GM19324 (cell line): ENCODE data around the gene GDPD1.
"Not testable (repeated sequence)": the region's sequence is repeated elsewhere in the genome, so short reads cannot be mapped to it uniquely, and the experiment has no call there.

Experiments
- ATAC-seq: cut with Tn5 transposase; IDR thresholded peaks from one replicate; pipeline ENCODE4 v1.9.1; 2021; ENCODE audit warnings: mild to moderate bottlenecking, moderate library complexity; ENCODE audit not compliant: unreplicated experiment, low FRiP score

The GDPD1 gene

GRCh38 chr17:59220328-59221158, at the start of gene GDPD1:
GDPD1 (plus strand) TSS chr17:59220511; CDS start chr17:59220610, 99 bp downstream.
- ATAC-seq, result peak; percentile 99

- no peak for ATAC-seq
Observed at GRCh38 chr17:59172436-59173004, 47.8 kb upstream of the GDPD1 start.

- ATAC-seq, result no peak
Observed at GRCh38 chr17:59174671-59175070, 45.6 kb upstream of the GDPD1 start.

GRCh38 chr17:59175076-59175475, 45.2 kb upstream of the GDPD1 start:
- ATAC-seq, result no peak

- no peak for ATAC-seq
Observed at GRCh38 chr17:59178266-59178985, 41.9 kb upstream of the GDPD1 start.

DNA sequence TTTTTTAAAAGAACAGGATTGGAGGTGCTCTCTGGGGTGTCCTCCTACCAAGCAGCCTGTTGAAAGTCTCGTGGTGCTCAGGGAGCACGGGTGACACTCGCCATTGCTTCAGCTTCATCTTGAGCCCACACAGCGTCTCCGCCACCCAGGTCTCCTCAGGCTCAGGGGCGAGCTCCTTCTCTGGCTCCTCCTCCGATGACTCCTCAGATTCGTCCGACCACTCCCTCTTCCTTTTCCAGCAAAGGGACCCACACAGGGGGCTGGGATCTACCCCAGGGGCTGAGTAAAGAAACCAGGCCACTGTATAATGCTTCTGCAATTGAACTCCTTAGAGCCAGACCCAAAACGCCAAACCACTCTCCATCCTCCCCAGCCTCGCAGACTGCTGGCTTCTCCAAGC, 40.7 kb upstream of the GDPD1 start:
- not testable (repeated sequence) for ATAC-seq

DNA sequence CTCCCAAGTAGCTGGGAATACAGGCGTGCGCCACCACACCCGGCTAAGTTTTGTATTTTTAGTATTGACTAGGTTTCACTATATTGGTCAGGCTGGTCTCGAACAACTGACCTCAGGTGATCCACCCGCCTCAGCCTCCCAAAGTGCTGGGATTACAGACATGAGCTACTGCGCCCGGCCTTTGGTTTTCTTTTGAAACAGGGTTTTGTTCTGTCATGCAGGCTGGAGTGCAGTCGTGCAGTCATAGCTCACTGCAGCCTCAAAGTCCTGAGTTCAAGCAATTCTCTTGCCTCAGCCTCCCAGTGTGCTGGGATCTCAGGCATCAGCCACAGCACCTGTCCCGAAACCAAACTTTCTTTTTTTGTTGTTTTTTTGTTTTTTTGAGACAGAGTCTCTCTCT, 39.7 kb upstream of the GDPD1 start:
- ATAC-seq, result no peak

DNA sequence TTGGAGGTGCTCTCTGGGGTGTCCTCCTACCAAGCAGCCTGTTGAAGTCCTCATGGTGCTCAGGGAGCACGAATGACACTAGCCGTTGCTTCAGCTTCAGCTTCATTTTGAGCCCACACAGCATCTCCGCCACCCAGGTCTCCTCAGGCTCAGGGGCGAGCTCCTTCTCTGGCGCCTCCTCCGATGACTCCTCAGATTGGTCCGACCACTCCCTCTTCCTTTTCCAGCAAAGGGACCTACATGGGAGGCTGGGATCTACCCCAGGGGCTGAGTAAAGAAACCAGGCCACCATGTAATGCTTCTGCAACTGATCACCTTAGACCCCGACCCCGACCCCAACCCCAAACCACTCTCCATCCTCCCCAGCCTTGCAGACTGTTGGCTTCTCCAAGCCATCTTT, 38.8 kb upstream of the GDPD1 start:
- ATAC-seq, result no peak

DNA sequence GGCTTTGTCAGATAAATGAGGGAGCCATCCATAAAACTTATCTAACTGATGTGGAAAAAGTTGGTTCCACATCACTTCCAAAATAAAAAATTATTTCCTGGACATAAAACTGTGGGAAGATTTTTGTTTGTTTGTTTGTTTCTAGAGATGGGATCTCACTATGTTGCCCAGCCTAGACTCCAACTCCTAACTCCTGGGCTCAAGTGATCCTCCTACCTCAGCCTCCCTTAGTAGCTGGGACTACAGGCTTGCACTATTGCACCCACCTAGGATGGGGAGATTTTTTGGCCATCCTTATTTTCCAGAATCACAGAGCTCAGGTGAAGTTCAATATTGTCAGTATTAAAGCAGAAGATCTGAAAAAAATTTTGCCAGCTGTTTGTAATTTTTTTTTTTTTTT, 34.3 kb upstream of the GDPD1 start:
- ATAC-seq, result no peak

DNA sequence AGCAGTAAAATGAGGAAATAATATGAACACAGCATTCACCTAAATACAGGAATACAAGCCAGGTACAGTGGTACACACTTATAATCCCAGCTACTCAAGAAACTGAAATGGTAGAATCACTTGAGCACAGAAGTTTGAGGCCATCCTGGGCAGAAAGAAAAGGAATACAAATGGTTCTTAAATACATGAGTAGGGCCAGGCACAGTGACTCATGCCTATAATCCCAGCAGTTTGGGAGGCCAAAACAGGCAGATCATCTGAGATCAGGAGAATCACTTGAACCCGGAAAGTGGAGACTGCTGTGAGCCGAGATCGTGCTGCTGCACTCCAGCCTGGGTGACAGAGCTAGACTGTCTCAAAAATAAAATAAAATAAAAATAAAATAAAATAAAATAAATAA, 33.5 kb upstream of the GDPD1 start:
- no peak for ATAC-seq

GRCh38 chr17:59190806-59191205, 29.5 kb upstream of the GDPD1 start:
- ATAC-seq, result no peak

- ATAC-seq, result no peak
Observed at GRCh38 chr17:59193336-59193862, 26.9 kb upstream of the GDPD1 start.

DNA sequence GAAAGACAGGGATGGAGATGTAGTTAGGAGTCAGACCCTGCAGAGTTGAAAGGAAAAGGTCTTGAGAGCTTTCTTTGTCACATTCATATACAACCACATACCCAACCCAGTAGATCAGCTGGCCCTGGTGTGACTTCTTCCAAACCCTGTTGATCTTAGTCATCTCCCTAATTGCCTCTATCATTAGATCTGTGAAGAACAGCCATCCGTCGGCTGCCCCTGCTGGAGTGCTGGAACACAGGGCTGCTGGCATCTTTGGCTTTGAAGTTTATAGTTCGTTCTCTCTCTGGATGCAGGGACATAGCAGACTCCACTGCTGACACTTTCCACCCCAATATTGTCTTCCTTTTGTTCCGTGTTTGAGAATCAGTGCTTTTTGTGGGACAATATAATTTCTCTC, 20.9 kb upstream of the GDPD1 start:
- ATAC-seq, result no peak

- ATAC-seq, result no peak
Observed at GRCh38 chr17:59202320-59202719, 18.0 kb upstream of the GDPD1 start.

DNA sequence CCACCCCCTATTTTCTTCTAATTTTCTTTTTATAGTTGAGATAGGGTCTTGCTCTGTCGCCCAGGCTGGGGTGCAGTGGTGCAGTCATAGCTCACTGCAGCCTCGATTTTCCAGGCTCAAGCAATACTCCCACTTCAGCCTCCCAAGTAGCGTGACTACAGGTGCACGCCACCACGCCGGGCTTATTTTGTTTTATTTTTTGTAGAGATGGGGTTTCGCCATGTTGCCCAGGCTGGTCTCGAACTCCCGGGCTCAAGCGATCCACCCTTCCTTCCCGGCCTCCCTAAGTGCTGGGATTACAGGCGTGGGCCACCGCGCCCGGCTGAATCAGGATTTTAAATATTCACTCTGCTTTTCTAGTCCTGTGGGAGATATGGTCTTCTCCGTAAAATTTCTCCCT, 941 bp upstream of the GDPD1 start:
- no peak for ATAC-seq

DNA sequence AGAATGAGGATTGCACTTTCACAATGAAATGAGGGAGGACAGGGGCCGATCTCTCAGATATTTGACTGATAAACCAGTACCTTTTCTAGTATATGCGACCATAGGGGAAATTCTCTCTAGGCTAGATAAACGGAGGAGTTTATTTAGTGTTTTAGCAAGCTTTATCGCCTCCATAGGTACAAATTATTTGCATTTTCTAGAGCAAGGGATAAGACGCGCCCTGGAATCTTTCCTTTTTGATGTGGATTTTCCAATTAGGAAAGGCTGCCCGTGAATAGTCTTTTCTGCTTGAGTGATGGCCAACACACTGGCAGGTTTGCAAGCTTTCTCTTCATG, 351 bp upstream of the GDPD1 start:
- no peak for ATAC-seq

GRCh38 chr17:59221159-59221847, 992 bp downstream of the GDPD1 start:
- ATAC-seq, result no peak

GRCh38 chr17:59223813-59224212, 3.5 kb downstream of the GDPD1 start:
- no peak for ATAC-seq

DNA sequence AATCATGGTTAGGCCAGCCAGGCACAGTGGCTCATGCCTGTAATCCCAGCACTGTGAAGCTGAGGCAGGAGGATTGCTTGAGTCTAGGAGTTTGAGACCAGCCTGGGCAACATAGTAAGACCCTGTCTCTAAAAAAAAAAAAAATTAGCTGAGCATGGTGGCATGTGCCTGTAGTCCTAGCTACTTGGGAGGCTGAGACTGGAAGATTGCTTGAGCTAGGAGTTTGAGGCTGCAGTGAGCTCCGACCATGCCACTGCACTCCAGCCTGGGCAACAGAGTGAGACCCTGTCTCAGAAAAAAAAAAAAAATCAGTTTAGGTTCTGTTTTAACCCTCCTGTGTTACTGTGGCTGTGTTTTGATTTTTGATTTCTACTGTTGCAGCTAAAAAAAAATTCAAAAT, 8.3 kb downstream of the GDPD1 start:
- ATAC-seq, result not testable (repeated sequence)

- ATAC-seq, result no peak
Observed at GRCh38 chr17:59230764-59231163, 10.5 kb downstream of the GDPD1 start.

GRCh38 chr17:59234631-59235030, 14.3 kb downstream of the GDPD1 start:
- ATAC-seq, result no peak
